ENCODE results near the gene SIGMAR1. TPM values are rescaled to one million over a fixed set of nuclear protein-coding genes. Genes with fewer than 3 reads are reported as not detected.

The SIGMAR1 gene
- total RNA-seq, 2 donors from 2014 or later = 77.0 to 131 TPM

DNA sequence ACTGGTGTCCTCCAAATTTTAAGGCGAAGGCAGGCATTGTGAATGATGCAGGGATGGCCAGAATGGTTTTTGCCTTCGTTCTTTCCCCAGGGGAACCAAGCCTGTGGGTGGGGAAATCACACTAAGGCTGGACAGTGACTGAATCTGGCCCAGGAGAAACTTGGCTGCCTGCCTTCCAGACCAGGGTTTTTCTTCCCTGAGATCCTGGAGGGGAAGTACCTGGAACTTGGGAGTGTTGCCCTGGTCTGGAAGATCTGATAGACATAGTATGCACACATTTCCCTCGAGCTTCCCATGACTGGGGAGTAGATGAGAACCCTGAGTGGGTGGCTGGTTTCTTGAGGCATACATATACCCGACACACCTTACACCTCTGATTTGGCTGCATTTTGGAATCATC, 13.7 kb upstream of the SIGMAR1 start:
- Histone ChIP-seq H3K36me3 (peaks cover 16% of the 10 kb centered on the region), H3K27ac (peak overlapping the region; percentile 85 to 92), H3K4me3 (peak overlapping the region; percentile 67), H3K27me3 (replicated peaks; ENCODE audit: insufficient read depth) (no peaks in the 10 kb centered on the region), H3K4me1 (ENCODE audit: control insufficient read depth in 1 of 2, low read depth in 2 of 2) (peaks cover 41 to 76% of the 10 kb centered on the region in 2 donors), H3K9me3 (no peaks in the 10 kb centered on the region)
- DNase-seq (ENCODE audit: low spot score) (no peak), ATAC-seq (ENCODE audit: insufficient number of reproducible peaks, low FRiP score, low read depth) (no peak)
- TF ChIP-seq, protein P1, sequence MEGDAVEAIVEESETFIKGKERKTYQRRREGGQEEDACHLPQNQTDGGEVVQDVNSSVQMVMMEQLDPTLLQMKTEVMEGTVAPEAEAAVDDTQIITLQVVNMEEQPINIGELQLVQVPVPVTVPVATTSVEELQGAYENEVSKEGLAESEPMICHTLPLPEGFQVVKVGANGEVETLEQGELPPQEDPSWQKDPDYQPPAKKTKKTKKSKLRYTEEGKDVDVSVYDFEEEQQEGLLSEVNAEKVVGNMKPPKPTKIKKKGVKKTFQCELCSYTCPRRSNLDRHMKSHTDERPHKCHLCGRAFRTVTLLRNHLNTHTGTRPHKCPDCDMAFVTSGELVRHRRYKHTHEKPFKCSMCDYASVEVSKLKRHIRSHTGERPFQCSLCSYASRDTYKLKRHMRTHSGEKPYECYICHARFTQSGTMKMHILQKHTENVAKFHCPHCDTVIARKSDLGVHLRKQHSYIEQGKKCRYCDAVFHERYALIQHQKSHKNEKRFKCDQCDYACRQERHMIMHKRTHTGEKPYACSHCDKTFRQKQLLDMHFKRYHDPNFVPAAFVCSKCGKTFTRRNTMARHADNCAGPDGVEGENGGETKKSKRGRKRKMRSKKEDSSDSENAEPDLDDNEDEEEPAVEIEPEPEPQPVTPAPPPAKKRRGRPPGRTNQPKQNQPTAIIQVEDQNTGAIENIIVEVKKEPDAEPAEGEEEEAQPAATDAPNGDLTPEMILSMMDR (IDR thresholded peaks at IDR 0.05) = no peak

DNA sequence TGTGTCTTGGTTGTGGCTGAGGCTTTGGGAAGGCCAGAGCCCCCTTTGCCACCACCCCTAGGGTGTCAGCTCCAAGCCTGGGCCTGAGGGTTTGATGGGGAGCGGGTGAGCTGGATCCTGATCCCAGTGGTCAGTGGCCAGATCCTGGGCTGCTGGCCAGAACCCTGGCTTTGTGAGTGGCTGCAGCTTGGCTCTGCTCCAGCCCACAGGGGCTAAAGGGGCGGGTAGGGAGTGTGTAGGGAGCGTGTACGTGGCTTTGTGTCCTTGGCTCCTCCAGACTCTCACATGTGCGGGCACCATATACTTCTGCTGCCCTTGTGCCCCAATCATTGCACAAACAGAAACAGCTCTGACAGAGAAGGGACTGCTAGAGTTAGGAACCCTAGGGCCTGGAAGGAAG, 13.2 kb upstream of the SIGMAR1 start:
- DNase-seq (ENCODE audit: low spot score) (no peak), ATAC-seq (ENCODE audit: insufficient number of reproducible peaks, low FRiP score, low read depth) (no peak)
- Histone ChIP-seq H3K27ac (peak overlapping the region; percentile 85 to 92), H3K36me3 (peaks cover 16% of the 10 kb centered on the region), H3K27me3 (replicated peaks; ENCODE audit: insufficient read depth) (no peaks in the 10 kb centered on the region), H3K9me3 (no peaks in the 10 kb centered on the region), H3K4me1 (ENCODE audit: control insufficient read depth in 1 of 2, low read depth in 2 of 2) (peaks cover 45 to 77% of the 10 kb centered on the region in 2 donors), H3K4me3 (no peak overlapping the region)
- TF ChIP-seq, protein P1 (IDR thresholded peaks at IDR 0.05) = no peak

DNA sequence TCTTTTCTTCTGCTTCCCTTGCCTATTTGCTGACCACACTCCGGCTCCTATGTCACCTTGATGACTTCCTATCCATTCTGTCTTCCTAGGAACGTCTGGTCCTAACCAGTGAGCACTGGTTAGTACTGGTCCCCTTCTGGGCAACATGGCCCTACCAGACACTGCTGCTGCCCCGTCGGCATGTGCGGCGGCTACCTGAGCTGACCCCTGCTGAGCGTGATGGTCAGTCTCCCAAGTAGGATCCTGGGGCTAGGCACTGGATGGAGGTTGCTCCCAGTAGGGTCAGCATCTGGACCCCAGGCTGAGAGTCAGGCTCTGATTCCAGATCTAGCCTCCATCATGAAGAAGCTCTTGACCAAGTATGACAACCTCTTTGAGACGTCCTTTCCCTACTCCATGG, 11.1 kb upstream of the SIGMAR1 start:
- Histone ChIP-seq H3K27ac (no peak overlapping the region), H3K36me3 (peaks cover 16% of the 10 kb centered on the region), H3K4me1 (ENCODE audit: control insufficient read depth in 1 of 2, low read depth in 2 of 2) (peaks cover 29 to 56% of the 10 kb centered on the region in 2 donors), H3K27me3 (replicated peaks; ENCODE audit: insufficient read depth) (no peaks in the 10 kb centered on the region), H3K4me3 (no peak overlapping the region), H3K9me3 (no peaks in the 10 kb centered on the region)
- DNase-seq (ENCODE audit: low spot score) (no peak), ATAC-seq (ENCODE audit: insufficient number of reproducible peaks, low FRiP score, low read depth) (no peak)
- TF ChIP-seq, protein P1 (IDR thresholded peaks at IDR 0.05) = no peak

DNA sequence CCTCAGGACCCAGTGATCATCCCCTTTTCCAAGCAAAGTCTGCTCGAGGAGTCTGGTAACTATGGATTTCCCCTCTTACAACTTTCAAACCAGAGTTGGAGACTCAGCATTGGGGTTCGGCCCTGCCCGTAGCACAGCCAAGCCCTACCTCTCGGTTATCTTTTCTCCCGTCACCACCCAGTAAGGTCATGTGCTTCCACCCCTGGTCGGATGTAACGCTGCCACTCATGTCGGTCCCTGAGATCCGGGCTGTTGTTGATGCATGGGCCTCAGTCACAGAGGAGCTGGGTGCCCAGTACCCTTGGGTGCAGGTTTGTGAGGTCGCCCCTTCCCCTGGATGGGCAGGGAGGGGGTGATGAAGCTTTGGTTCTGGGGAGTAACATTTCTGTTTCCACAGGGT, 10.1 kb upstream of the SIGMAR1 start:
- TF ChIP-seq, protein P1 (IDR thresholded peaks at IDR 0.05) = no peak
- DNase-seq (ENCODE audit: low spot score) (no peak), ATAC-seq (ENCODE audit: insufficient number of reproducible peaks, low FRiP score, low read depth) (no peak)
- H3K27me3 ChIP-seq (replicated peaks; ENCODE audit: insufficient read depth) = no peaks in the 10 kb centered on the region
- peaks cover 19 to 45% of the 10 kb centered on the region in 2 donors for H3K4me1 ChIP-seq (ENCODE audit: control insufficient read depth in 1 of 2, low read depth in 2 of 2)
- peak overlapping the region; percentile 79 to 80 for H3K27ac ChIP-seq
- peaks cover 16% of the 10 kb centered on the region for H3K36me3 ChIP-seq
- no peaks in the 10 kb centered on the region for H3K9me3 ChIP-seq
- peak overlapping the region; percentile 79 for H3K4me3 ChIP-seq

DNA sequence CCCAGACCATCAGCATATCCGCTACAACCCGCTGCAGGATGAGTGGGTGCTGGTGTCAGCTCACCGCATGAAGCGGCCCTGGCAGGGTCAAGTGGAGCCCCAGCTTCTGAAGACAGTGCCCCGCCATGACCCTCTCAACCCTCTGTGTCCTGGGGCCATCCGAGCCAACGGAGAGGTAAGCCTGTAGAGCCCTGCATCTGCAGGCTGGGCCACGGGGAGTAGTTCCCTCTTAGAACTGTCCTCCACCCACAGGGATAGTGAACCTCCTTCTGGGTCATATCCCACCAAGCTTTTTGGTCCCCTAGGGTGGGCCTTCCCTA, 9.5 kb upstream of the SIGMAR1 start:
- no peaks in the 10 kb centered on the region for H3K27me3 ChIP-seq (replicated peaks; ENCODE audit: insufficient read depth)
- peaks cover 16% of the 10 kb centered on the region for H3K36me3 ChIP-seq
- peak overlapping the region; percentile 79 for H3K4me3 ChIP-seq
- peaks cover 18 to 40% of the 10 kb centered on the region in 2 donors for H3K4me1 ChIP-seq (ENCODE audit: control insufficient read depth in 1 of 2, low read depth in 2 of 2)
- TF ChIP-seq, protein P1 (IDR thresholded peaks at IDR 0.05) = no peak
- ATAC-seq (ENCODE audit: insufficient number of reproducible peaks, low FRiP score, low read depth) = no peak
- peak overlapping the region; percentile 79 to 80 for H3K27ac ChIP-seq
- no peaks in the 10 kb centered on the region for H3K9me3 ChIP-seq
- DNase-seq (ENCODE audit: low spot score) = no peak
